Measurements from ENCODE around the gene HECTD4. TPM values are rescaled to one million over a fixed set of nuclear protein-coding genes. Genes with fewer than 3 reads are reported as not detected.

Gene HECTD4
- total and polyA plus RNA-seq, 12 donors = 17.5 to 50.0 (median 27.7) TPM

DNA sequence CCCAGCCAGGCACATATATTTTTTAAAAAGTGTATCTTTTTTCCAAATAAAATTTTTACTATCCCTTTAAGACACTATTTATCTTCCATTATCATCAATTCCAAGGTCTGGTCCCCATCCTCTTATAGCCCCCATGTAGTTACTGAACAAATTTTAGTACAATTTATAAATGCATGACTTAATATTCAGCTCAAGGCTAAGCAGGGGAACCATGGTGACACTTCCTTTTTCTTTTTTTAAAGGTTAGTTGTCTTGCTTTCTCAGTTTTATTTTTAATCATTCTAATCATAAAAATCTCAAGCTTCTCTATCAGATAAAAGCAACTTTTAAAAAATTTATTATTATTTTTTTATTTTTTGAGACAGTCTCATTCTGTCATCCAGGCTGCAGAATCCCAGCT is 164.6 kb downstream of the HECTD4 start:
- no peak for DNase-seq
- Histone ChIP-seq H3K4me1 (replicated peaks in 1 of 2) (no peaks in the 10 kb centered on the region), H3K27me3 (no peaks in the 10 kb centered on the region), H3K36me3 (replicated peaks in 1 of 2) (peaks cover 0 to 33% of the 10 kb centered on the region in 2 donors), H3K27ac (no peak overlapping the region), H3K9me3 (replicated peaks in 1 of 3) (no peaks in the 10 kb centered on the region), H3K4me3 (no peak overlapping the region)
- intact Hi-C loops (cut with DNase I) = no loop called here
- TF ChIP-seq, protein P1, sequence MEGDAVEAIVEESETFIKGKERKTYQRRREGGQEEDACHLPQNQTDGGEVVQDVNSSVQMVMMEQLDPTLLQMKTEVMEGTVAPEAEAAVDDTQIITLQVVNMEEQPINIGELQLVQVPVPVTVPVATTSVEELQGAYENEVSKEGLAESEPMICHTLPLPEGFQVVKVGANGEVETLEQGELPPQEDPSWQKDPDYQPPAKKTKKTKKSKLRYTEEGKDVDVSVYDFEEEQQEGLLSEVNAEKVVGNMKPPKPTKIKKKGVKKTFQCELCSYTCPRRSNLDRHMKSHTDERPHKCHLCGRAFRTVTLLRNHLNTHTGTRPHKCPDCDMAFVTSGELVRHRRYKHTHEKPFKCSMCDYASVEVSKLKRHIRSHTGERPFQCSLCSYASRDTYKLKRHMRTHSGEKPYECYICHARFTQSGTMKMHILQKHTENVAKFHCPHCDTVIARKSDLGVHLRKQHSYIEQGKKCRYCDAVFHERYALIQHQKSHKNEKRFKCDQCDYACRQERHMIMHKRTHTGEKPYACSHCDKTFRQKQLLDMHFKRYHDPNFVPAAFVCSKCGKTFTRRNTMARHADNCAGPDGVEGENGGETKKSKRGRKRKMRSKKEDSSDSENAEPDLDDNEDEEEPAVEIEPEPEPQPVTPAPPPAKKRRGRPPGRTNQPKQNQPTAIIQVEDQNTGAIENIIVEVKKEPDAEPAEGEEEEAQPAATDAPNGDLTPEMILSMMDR (IDR thresholded peaks at IDR 0.05) = no peak
- no peak for TF ChIP-seq POLR2A (IDR thresholded peaks at IDR 0.05)

DNA sequence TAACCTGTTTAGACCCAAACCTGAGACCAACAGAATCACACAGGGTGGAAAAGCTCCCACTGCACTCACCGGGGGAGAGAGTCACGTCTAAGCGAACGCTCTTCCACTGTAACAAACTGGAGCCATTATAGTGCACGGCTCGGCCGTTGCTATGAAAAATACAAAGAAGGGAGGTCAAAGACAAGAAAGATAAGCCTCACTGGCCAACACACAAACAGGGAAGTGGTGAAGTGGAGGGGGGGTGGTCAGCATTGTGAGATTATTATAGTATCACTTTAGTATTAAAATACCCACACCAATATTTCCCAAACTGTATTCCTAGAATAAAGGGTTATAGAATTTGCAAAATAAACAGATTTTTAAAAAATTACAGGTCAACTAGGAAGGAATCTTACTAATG is 166.0 kb downstream of the HECTD4 start:
- intact Hi-C loops (cut with DNase I) = no loop called here
- Histone ChIP-seq H3K27me3 (no peaks in the 10 kb centered on the region), H3K36me3 (replicated peaks in 1 of 2) (peaks cover 0 to 44% of the 10 kb centered on the region in 2 donors), H3K4me3 (no peak overlapping the region), H3K27ac (no peak overlapping the region), H3K4me1 (replicated peaks in 1 of 2) (no peaks in the 10 kb centered on the region), H3K9me3 (replicated peaks in 1 of 3) (no peaks in the 10 kb centered on the region)
- DNase-seq = no peak
- 93 to 95% (median 94%) methylated on average over 7 of the region's 7 CpGs for WGBS, 4 donors
- TF ChIP-seq, protein P1 (IDR thresholded peaks at IDR 0.05) = no peak
- TF ChIP-seq POLR2A (IDR thresholded peaks at IDR 0.05) = no peak

DNA sequence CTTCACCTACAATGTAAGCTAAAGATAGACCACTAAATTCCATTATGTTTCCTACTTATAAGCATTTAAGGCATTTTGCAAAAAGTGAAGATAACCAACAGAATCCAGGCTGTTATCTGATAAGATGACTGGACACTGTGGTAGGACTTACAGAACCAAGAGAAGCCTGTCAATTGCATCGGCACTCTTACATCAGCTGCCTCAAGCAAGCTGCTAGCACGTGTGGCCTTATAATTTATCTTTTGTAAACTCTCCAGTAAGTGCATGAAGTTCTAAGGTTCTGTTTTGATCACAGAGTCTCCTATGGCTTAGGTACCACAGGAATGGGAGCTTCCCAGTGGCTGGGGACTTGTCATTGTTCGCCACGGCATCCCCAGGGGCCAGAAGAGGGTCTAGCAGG is 168.2 kb downstream of the HECTD4 start:
- WGBS, 4 donors = 84 to 91% (median 86%) methylated on average over 4 of the region's 4 CpGs
- H3K4me3 ChIP-seq = no peak overlapping the region
- no peaks in the 10 kb centered on the region for H3K27me3 ChIP-seq
- TF ChIP-seq, protein P1 (IDR thresholded peaks at IDR 0.05) = no peak
- no peak for TF ChIP-seq POLR2A (IDR thresholded peaks at IDR 0.05)
- peak in 1 of 7 donors; percentile 6 for DNase-seq
- no peaks in the 10 kb centered on the region for H3K4me1 ChIP-seq (replicated peaks in 1 of 2)
- H3K9me3 ChIP-seq (replicated peaks in 1 of 3) = no peaks in the 10 kb centered on the region
- intact Hi-C loops (cut with DNase I) = no loop called here
- no peak overlapping the region for H3K27ac ChIP-seq
- peaks cover 0 to 62% of the 10 kb centered on the region in 2 donors for H3K36me3 ChIP-seq (replicated peaks in 1 of 2)

DNA sequence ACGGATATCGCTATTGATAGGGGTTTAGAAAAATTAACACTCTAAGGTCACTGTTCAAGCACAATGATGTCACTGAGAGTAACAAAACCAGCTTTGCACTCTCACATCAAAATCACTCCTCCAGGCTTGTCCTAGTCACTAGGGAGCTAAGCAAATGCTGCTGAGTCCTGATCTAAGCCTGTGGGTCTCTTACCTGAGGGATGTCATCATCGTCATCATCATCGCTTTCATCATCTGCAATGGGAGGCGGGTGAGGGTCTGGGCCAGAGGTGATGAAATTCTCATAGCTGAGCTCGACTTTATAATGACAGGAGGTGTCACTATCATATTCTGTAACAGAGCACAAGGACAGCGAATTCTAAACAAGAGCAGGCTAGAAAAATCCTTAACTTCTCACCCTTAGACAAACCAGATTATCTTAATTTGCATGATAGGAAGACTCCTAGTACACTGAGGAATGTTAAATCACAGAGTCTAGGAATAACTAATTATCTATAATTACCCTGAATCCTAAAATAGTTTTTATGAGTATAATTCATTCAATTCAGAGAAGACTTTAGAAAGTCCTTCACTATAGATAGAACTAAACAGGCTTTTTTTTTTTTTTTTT is 173.8 kb downstream of the HECTD4 start:
- 88 to 97% (median 96%) methylated on average over 6 to 7 of the region's 7 CpGs for WGBS, 4 donors
- Histone ChIP-seq H3K4me3 (no peak overlapping the region), H3K27ac (no peak overlapping the region), H3K4me1 (replicated peaks in 1 of 2) (no peaks in the 10 kb centered on the region), H3K36me3 (replicated peaks in 1 of 2) (peaks cover 0 to 73% of the 10 kb centered on the region in 2 donors), H3K27me3 (no peaks in the 10 kb centered on the region), H3K9me3 (replicated peaks in 1 of 3) (no peaks in the 10 kb centered on the region)
- TF ChIP-seq POLR2A (IDR thresholded peaks at IDR 0.05) = no peak
- TF ChIP-seq, protein P1 (IDR thresholded peaks at IDR 0.05) = no peak
- intact Hi-C loops (cut with DNase I) = no loop called here
- peak in 1 of 7 donors; percentile 28 for DNase-seq
